ENCODE results near the gene CTU2.

Gene CTU2

GRCh38 chr16:88695753-88696152, 10.6 kb upstream of the CTU2 start:
- CTCF ChIA-PET: no interaction called here
- TF ChIP-seq, protein P1, sequence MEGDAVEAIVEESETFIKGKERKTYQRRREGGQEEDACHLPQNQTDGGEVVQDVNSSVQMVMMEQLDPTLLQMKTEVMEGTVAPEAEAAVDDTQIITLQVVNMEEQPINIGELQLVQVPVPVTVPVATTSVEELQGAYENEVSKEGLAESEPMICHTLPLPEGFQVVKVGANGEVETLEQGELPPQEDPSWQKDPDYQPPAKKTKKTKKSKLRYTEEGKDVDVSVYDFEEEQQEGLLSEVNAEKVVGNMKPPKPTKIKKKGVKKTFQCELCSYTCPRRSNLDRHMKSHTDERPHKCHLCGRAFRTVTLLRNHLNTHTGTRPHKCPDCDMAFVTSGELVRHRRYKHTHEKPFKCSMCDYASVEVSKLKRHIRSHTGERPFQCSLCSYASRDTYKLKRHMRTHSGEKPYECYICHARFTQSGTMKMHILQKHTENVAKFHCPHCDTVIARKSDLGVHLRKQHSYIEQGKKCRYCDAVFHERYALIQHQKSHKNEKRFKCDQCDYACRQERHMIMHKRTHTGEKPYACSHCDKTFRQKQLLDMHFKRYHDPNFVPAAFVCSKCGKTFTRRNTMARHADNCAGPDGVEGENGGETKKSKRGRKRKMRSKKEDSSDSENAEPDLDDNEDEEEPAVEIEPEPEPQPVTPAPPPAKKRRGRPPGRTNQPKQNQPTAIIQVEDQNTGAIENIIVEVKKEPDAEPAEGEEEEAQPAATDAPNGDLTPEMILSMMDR (IDR thresholded peaks at IDR 0.05; ENCODE audit: control extremely low read depth, extremely low read depth, low read depth, missing control alignments): no peak
- no peak for DNase-seq (ENCODE audit: extremely low spot score)
- POLR2A ChIA-PET: no interaction called here

DNA sequence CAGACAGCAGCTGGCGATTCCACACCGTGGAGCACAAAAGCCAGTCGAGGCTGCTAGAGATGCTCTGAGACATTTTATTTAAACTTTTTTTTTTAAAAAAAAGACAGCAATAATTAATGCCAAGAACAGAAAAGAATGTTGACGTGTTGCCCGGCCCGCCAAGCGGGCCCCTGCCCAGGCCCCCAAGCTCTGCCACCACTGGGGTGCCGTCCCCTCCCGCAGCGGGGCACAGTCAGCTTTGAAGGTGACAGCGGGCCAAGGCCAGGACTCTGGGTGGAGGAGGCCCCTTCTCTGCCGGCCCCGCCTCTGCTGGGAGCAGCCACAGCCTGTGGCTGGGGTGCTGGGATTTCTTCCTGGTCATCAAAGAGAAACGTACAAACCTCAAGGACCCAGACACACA, 9.9 kb upstream of the CTU2 start:
- POLR2A ChIA-PET: no interaction called here
- TF ChIP-seq, protein P1 (IDR thresholded peaks at IDR 0.05; ENCODE audit: control extremely low read depth, extremely low read depth, low read depth, missing control alignments): no peak
- CTCF ChIA-PET: no interaction called here
- no peak for DNase-seq (ENCODE audit: extremely low spot score)

- no peak for DNase-seq (ENCODE audit: extremely low spot score)
Observed at GRCh38 chr16:88697116-88697830, 9.0 kb upstream of the CTU2 start.

DNA sequence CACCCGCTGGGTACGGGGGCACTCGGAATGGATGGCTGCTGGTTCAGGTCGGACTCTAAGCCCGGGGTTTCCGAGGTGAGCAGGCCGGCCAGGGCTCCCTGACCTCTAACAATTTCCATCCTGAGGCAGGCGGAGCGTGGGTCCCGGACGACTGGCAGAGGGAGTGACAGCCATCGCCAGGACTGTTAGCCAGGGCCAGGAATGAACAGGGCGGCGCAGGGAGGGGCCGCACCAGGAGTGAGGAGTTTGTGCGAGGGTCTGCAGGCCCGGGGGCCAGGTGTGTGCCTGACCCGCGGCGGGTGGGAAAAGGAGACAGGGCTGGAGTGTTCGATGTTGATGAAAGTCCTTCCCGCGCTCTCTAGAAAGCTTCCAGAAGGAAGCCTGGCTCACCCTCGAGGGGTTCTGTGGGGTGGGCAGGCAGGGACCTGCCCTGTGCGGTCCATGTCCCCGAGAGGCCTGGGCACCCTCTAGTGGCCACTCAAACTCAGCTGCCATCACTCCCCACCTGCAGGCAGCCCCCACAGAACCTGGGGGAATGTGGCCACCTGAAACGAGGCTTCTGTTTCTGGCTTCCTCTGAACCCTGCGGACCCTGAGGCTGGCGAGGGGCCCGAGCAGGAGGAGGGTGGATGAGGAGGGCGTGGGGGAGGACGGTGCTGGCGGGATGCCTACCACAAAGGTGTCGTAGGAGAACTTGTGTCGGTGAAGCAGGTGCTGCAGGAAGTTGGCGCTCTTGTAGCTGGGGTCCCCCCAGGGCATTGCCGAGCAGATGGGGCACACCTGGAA, 8.3 kb upstream of the CTU2 start:
- TF ChIP-seq, protein P1 (IDR thresholded peaks at IDR 0.05; ENCODE audit: control extremely low read depth, extremely low read depth, low read depth, missing control alignments): peak; percentile 18
- no peak for DNase-seq (ENCODE audit: extremely low spot score)
- CTCF ChIA-PET: interaction anchor here (1.2 to 1.3 kb wide), 2 partner anchors 11 to 18 kb away, joined by 3 to 4 read pairs; no protein-coding TSS in a partner anchor
- POLR2A ChIA-PET: no interaction called here

More at GRCh38 chr16:88697116-88697830, 9.0 kb upstream of the CTU2 start:
- ChIA-PET CTCF (interaction anchor here (1.3 kb wide), 1 partner anchor 10 kb away, joined by 4 read pairs; no protein-coding TSS in a partner anchor), POLR2A (no interaction called here)
- TF ChIP-seq, protein P1 (IDR thresholded peaks at IDR 0.05; ENCODE audit: control extremely low read depth, extremely low read depth, low read depth, missing control alignments): no peak

GRCh38 chr16:88698646-88699045, 7.7 kb upstream of the CTU2 start:
- TF ChIP-seq, protein P1 (IDR thresholded peaks at IDR 0.05; ENCODE audit: control extremely low read depth, extremely low read depth, low read depth, missing control alignments): no peak
- ChIA-PET POLR2A (no interaction called here), CTCF (interaction anchor here (1.2 to 1.3 kb wide), 2 partner anchors 11 to 18 kb away, joined by 3 to 4 read pairs; no protein-coding TSS in a partner anchor)
- DNase-seq (ENCODE audit: extremely low spot score): no peak

DNA sequence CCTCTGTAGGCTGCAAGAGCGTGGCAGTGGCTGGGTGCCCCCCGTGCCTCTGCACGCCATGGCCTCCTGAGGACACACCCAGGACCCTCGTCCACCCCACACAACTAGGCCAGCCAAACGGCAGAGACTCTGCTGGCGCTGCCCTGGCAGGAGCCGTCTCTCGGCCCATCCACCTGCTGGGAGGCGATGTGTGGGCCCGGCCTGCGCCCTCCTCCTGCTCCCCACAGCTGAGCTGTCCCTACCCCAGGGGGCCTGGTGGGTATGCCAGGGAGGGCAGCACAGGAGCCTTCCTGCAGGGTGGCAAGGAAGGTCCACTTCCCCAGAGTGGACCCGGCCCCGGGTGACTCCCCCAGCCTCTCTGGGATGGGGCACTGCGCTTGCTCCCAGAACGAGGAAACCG, 7.1 kb upstream of the CTU2 start:
- no peak for DNase-seq (ENCODE audit: extremely low spot score)
- POLR2A ChIA-PET: no interaction called here
- CTCF ChIA-PET: interaction anchor here (1.2 kb wide), 1 partner anchor 19 kb away, joined by 3 read pairs; no protein-coding TSS in a partner anchor
- TF ChIP-seq, protein P1 (IDR thresholded peaks at IDR 0.05; ENCODE audit: control extremely low read depth, extremely low read depth, low read depth, missing control alignments): no peak

Measured in GM10248 (cell line).